Measurements from ENCODE around the gene SLC51B.

The SLC51B gene

GRCh38 chr15:65029736-65030208 is 15.4 kb upstream of the SLC51B start:
- H3K4me3 ChIP-seq (ENCODE audit: low read length, poor library complexity, severe bottlenecking) = peak overlapping the region; percentile 86
- no peaks in the 10 kb centered on the region for H3K36me3 ChIP-seq (ENCODE audit: insufficient read depth, low read length)
- H2AFZ ChIP-seq (ENCODE audit: low read length) = 0 out of 2 replicates have a peak overlapping the region, but pooled peaks have one; percentile 91
- H3K79me2 ChIP-seq (ENCODE audit: insufficient read depth, low read length) = peaks cover 20% of the 10 kb centered on the region
- H3K4me2 ChIP-seq (ENCODE audit: low read depth, low read length, poor library complexity, severe bottlenecking) = no peak overlapping the region
- no peak for TF ChIP-seq CTCF (conservative IDR thresholded peaks at IDR 0.05; ENCODE audit: low read length)
- no peak for TF ChIP-seq EZH2phosphoT487 (IDR thresholded peaks at IDR 0.05; ENCODE audit: borderline replicate concordance)
- H3K9me3 ChIP-seq (ENCODE audit: insufficient read depth, low read depth, low read length) = no peaks in the 10 kb centered on the region
- H3K27me3 ChIP-seq (ENCODE audit: insufficient read depth, low read length, poor library complexity, severe bottlenecking) = no peaks in the 10 kb centered on the region
- peaks cover 20% of the 10 kb centered on the region for H3K4me1 ChIP-seq (ENCODE audit: insufficient read depth, low read length, poor library complexity, severe bottlenecking)
- H4K20me1 ChIP-seq (ENCODE audit: insufficient read depth, low read length, poor library complexity, severe bottlenecking) = no peaks in the 10 kb centered on the region
- no peak overlapping the region for H3K9ac ChIP-seq (ENCODE audit: low read depth, low read length, poor library complexity, severe bottlenecking)
- peaks cover 4% of the 10 kb centered on the region; the same call in 1 of the 2 replicates for H3F3A ChIP-seq (ENCODE audit: low read depth)
- H3K9me2 ChIP-seq (replicated peaks; ENCODE audit: low read depth, low read length) = no peaks in the 10 kb centered on the region

- Histone ChIP-seq H3K36me3 (ENCODE audit: insufficient read depth, low read length) (no peaks in the 10 kb centered on the region), H3K4me2 (ENCODE audit: low read depth, low read length, poor library complexity, severe bottlenecking) (peak overlapping the region; percentile 85), H3K4me1 (ENCODE audit: insufficient read depth, low read length, poor library complexity, severe bottlenecking) (peaks cover 14% of the 10 kb centered on the region), H4K20me1 (ENCODE audit: insufficient read depth, low read length, poor library complexity, severe bottlenecking) (no peaks in the 10 kb centered on the region), H3K27me3 (ENCODE audit: insufficient read depth, low read length, poor library complexity, severe bottlenecking) (no peaks in the 10 kb centered on the region), H3K79me2 (ENCODE audit: insufficient read depth, low read length) (peaks cover 14% of the 10 kb centered on the region), H2AFZ (ENCODE audit: low read length) (peak overlapping the region; percentile 96), H3K9me3 (ENCODE audit: insufficient read depth, low read depth, low read length) (no peaks in the 10 kb centered on the region), H3F3A (ENCODE audit: low read depth) (no peaks in the 10 kb centered on the region), H3K9me2 (replicated peaks; ENCODE audit: low read depth, low read length) (no peaks in the 10 kb centered on the region), H3K9ac (ENCODE audit: low read depth, low read length, poor library complexity, severe bottlenecking) (peak overlapping the region; percentile 14), H3K4me3 (ENCODE audit: low read length, poor library complexity, severe bottlenecking) (peak overlapping the region; percentile 66)
- TF ChIP-seq EZH2phosphoT487 (IDR thresholded peaks at IDR 0.05; ENCODE audit: borderline replicate concordance) (no peak), CTCF (conservative IDR thresholded peaks at IDR 0.05; ENCODE audit: low read length) (peak; percentile 86)
These were observed 12.2 kb upstream of the SLC51B start for GRCh38 chr15:65032801-65033537.

GRCh38 chr15:65033659-65034269 is 11.4 kb upstream of the SLC51B start:
- no peaks in the 10 kb centered on the region for H3K36me3 ChIP-seq (ENCODE audit: insufficient read depth, low read length)
- H2AFZ ChIP-seq (ENCODE audit: low read length) = peak overlapping the region; percentile 96
- peak overlapping the region; percentile 14 for H3K9ac ChIP-seq (ENCODE audit: low read depth, low read length, poor library complexity, severe bottlenecking)
- peaks cover 6% of the 10 kb centered on the region for H3K4me1 ChIP-seq (ENCODE audit: insufficient read depth, low read length, poor library complexity, severe bottlenecking)
- H3K79me2 ChIP-seq (ENCODE audit: insufficient read depth, low read length) = peaks cover 6% of the 10 kb centered on the region
- H3F3A ChIP-seq (ENCODE audit: low read depth) = no peaks in the 10 kb centered on the region
- H3K9me2 ChIP-seq (replicated peaks; ENCODE audit: low read depth, low read length) = no peaks in the 10 kb centered on the region
- H3K4me3 ChIP-seq (ENCODE audit: low read length, poor library complexity, severe bottlenecking) = peak overlapping the region; percentile 66
- H3K9me3 ChIP-seq (ENCODE audit: insufficient read depth, low read depth, low read length) = no peaks in the 10 kb centered on the region
- peak; percentile 59 for TF ChIP-seq CTCF (conservative IDR thresholded peaks at IDR 0.05; ENCODE audit: low read length)
- no peak for TF ChIP-seq EZH2phosphoT487 (IDR thresholded peaks at IDR 0.05; ENCODE audit: borderline replicate concordance)
- H3K27me3 ChIP-seq (ENCODE audit: insufficient read depth, low read length, poor library complexity, severe bottlenecking) = no peaks in the 10 kb centered on the region
- H4K20me1 ChIP-seq (ENCODE audit: insufficient read depth, low read length, poor library complexity, severe bottlenecking) = no peaks in the 10 kb centered on the region
- peak overlapping the region; percentile 85 for H3K4me2 ChIP-seq (ENCODE audit: low read depth, low read length, poor library complexity, severe bottlenecking)
